HG03175 (cell line): Measurements from ENCODE around the gene DMBT1.

ENCODE experiments used
- ATAC-seq: cut with Tn5 transposase; IDR thresholded peaks from one replicate; pipeline ENCODE4 v1.9.1; 2021; ENCODE audit warnings: mild to moderate bottlenecking, moderate library complexity; ENCODE audit not compliant: unreplicated experiment

The DMBT1 gene

DNA sequence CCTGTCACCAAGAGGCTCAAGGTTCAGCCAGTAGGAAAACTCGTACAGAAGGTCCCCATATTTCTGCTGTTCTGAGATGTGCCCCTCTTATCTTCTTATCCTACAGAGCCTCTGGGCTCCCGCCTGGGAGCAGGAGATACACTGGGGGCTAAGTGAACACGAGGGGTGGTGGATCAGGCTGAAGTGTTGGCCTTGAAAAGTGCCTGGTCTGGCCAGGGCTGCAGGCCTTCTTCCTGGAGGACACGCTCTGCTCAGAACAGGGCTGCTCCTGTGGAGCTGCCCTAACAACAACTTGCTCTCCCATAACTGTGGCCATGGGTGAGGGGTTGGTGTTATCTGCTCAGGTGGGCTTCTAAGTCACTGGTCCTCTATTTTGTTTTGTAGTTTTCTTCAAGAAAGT, 105.4 kb downstream of the DMBT1 start:
- no peak for ATAC-seq

GRCh38 chr10:122669045-122669444, 108.5 kb downstream of the DMBT1 start:
- no peak for ATAC-seq

DNA sequence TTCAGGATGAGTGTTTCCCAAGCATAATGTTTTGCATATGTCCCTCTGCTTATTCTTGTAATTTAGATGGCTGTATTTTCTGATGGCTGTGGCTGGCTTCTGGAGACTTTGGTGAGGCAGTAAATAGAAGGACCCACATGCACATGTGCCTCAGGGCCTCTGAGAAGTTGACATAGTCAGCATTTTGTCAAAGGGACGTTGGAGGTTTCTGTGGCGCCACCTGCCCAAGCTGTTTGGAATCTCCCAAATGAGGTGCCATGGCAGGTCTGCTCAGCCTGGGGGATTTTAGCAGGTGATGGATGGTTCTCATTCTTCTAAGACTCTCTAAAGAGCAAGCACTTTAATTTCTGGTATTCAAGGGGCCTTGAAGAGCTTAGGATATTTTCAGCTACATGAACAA, 109.3 kb downstream of the DMBT1 start:
- ATAC-seq = no peak

GRCh38 chr10:122671355-122671754, 110.8 kb downstream of the DMBT1 start:
- ATAC-seq = no peak

- no peak for ATAC-seq
Measured at GRCh38 chr10:122672655-122673054, 112.1 kb downstream of the DMBT1 start.

DNA sequence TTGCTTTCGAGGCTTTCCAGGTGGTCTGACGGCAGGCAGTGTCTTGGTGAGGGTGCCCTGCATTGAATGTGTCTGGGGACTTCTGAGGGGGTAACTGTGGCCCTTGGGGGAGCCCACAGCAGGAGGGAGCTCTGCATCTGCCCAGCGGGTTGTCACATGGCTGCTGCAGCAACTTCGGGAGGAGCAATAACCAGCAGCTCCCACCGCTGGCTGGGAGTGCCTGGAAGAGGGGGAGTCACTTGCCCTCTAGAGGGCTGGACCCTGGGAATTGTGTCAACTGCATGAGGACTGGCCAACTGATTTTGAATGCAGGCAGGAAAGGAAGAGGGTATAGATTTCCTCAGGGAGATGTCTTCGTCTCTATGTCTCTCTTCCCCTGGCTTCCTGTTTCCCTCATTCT, 112.7 kb downstream of the DMBT1 start:
- ATAC-seq = no peak

DNA sequence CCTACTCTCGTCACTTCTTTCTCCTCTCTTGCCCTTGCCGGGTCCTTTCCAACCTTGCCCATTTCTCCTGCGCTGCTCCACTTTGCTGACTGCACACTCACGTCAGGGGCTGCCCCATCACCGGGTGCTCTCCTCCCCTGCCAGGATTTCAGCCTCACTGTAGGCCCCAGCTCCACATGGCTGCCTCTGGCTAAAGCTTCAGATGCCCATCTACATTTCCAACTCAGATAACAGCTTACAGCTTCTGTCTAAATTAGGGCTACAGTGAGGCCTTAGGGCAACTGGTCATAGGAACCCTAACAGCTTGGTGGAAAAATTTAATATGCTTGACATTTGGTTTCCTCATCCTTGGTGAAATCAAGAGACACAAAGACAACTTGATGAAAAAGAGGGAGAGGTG, 113.2 kb downstream of the DMBT1 start:
- no peak for ATAC-seq

GRCh38 chr10:122674781-122675180, 114.2 kb downstream of the DMBT1 start:
- ATAC-seq = no peak

GRCh38 chr10:122675278-122675677, 114.7 kb downstream of the DMBT1 start:
- ATAC-seq = no peak

GRCh38 chr10:122678266-122678665, 117.7 kb downstream of the DMBT1 start:
- no peak for ATAC-seq

GRCh38 chr10:122682522-122682921, 122.0 kb downstream of the DMBT1 start:
- no peak for ATAC-seq

DNA sequence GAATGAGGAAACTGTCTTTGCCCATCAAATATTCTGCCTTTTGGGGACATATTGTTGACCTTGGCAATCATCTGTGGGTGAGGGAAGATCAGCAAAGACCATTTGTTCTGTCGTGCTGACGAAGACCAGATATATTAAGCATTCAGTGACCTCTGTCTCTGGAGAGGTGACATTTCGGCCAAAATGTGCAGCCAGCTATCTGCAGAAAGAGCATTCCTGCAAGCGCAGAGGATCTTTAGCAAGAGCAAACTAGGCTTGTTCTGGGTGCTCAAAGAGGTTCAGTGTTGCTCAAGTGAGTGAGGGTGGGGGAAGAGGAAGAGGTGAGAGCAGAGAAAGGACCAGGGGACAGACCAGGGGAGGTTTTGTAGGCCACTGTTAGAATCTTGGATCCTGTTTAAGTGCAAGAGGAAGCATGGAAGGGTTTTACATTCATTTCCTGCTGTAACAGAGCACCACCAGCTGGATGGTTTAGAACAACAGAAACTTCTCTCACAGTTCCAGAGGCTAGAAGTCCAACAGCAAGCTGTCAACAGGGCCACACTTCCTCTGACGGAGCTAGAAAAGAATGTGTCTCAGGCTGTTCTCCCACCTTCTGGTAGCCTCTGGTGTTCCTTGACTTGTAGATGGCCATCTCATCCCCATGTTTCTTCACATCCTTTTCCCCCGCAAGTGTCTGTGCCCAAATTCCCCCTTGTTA, 127.9 kb downstream of the DMBT1 start:
- ATAC-seq = no peak

DNA sequence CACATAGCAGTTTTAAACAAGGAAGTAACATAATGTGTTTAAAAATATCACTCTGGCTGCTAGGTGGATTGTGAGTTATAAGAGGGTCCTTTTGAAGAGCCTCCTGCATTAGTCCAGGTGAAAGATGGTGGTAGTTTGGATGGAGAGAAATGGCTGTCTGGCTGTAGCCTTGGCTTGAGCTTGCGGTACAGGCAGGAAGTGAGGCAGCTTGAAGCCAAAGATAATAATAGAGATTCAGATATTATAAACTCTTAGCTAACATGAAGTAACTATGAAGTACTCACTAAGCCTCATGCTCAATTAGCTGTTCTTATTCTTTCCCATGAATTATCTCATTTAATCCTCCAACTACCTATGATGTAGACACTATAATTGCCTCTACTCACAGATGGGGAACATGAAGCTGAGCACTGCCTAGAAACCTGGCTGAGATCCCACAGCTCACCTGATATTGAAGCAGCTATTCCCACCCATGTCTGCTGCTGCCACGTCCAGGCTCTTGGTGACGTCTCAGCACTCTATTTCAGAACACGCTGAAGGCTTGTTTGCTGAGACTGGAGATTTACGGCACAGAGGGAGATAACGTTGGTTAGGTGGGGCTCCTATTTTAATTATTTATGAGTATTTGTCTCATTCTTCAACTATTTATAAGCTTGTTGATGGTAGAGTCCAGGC, 128.7 kb downstream of the DMBT1 start:
- ATAC-seq = no peak

DNA sequence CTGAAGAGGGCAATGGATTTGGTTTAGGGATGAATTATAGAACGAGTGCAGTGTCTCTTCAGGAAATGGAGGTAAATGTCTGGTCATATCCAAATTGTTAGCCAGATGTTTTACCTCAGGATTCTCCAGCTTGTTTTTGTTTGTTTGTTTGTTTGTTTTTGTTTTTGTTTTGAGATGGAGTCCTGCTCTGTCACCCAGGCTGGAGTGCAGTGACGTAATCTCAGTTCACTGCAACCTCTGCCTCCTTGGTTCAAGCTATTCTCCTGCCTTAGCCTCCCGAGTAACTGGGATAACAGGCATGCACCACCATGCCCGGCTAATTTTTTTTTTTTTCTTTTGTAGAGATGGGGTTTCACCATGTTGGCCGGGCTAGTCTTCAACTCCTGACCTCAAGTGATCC, 132.2 kb downstream of the DMBT1 start:
- no peak for ATAC-seq
